ENCODE measurements around the gene PCDH12.

Gene PCDH12

DNA sequence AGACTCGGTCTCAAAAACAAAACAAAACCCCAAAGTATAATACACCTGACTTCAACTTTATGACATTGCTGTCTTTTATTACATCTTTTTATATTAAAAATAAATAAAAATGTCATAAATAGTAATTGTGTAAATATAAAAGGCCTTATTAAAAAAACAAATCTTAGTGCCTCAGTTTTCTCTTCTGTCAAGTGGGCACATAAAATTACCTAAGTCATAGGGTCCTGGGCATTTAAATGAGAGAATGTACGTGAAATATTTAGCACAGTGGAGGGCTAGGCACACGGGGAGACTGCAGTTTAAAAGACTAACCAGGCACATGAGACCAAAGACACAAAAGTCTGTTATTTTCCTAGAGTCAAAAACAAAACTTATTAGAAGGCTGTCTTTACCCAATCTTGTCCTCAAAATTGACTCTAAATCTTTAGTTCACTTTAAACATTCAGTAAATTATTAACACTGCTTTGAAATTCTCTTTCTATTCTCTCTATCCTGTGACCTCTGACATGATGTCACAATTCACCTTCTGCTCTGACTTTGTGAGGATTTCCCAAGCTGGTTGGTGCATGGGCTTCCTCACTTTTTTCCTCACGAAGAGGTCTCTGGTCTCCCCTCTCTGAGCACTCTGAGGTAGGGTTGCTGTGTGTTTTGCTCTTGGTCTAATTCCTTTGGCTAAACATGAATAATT, 8.4 kb upstream of the PCDH12 start:
- no peak for FAIRE-seq
- no peak for DNase-seq (ENCODE audit: low spot score)

GRCh38 chr5:141965071-141965470, 7.1 kb upstream of the PCDH12 start:
- DNase-seq (ENCODE audit: low spot score), result no peak
- no peak for FAIRE-seq

- no peak for DNase-seq (ENCODE audit: low spot score)
- no peak for FAIRE-seq
These were observed 5.7 kb upstream of the PCDH12 start for GRCh38 chr5:141963701-141964100.

GRCh38 chr5:141961466-141961865, 3.5 kb upstream of the PCDH12 start:
- DNase-seq (ENCODE audit: low spot score), result no peak
- FAIRE-seq, result no peak

- DNase-seq (ENCODE audit: low spot score) (peak; percentile 80), FAIRE-seq (no peak)
These were observed 2.7 kb upstream of the PCDH12 start for GRCh38 chr5:141960449-141961323.

DNA sequence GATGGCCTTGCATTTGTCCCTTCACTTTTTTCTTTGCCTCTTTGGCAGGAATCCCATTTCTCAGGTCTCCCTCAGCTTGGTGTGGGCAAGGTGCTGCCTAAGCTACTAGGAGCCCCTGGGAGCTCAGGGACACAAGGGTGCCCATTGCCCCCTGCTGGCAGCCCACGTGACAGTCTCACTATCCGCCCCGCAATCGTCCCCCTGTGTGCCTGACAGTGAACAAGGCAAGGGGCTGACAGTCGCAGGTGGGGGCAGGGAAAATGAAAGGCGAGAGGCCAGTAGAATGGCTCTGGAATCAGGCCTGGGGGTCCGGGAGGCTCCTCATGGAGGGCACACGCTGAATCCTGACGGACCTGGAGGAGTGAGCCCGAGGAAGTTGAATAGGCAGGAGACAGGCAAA, 2.0 kb upstream of the PCDH12 start:
- FAIRE-seq, result no peak
- no peak for DNase-seq (ENCODE audit: low spot score)

- DNase-seq (ENCODE audit: low spot score), result no peak
- no peak for FAIRE-seq
These were observed 657 bp upstream of the PCDH12 start for GRCh38 chr5:141958546-141959172.

DNA sequence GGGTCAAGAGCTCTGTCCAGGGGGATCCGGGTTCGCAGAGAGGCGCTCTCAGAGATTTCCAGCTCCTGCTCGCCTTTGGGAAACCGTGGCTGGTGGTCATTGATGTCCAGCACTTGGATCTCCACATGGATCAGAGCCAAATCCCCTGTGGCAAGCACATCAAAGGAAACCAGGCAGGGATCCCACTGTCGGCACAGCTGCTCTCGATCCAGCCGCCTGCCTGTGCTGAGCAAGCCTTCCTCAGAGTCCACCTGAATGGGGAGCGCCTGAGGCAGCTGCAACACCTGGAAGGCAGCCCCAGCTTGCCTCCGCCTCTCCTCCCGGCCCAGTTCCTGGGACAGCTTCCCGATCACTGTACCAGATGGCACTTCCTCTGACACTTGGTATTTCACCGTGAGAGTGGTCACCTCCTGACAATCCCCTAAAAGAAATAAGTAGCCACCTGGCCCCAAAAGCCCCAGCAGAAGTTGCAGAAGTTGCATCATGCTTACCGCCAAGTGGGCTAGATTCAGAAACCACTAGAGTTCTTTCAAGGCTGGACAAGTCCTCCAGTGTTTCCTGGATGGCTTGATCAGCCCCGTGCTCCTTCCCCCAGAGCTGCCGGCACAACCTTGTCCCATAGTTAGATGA, 520 bp downstream of the PCDH12 start:
- FAIRE-seq (no peak), DNase-seq (ENCODE audit: low spot score) (no peak)

DNA sequence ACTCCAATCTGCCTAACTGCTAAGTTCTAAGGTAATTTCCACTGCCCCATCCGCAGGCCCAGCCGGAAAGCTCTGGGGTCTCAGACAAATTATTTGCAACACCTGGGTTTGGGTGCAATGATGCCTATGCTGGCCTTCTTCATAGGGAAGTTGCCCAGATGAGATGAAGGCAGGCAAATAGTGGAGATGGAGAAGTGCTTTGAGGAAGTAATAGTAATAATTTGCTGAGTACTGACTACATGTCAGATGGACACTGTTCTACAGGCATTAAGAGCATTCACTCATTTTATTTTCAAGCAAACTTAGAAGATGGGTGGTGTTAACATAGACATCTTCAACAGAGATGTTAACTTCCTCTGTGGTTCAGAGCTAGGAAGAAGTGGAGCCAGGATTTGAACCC, 3.8 kb downstream of the PCDH12 start:
- no peak for FAIRE-seq
- no peak for DNase-seq (ENCODE audit: low spot score)

DNA sequence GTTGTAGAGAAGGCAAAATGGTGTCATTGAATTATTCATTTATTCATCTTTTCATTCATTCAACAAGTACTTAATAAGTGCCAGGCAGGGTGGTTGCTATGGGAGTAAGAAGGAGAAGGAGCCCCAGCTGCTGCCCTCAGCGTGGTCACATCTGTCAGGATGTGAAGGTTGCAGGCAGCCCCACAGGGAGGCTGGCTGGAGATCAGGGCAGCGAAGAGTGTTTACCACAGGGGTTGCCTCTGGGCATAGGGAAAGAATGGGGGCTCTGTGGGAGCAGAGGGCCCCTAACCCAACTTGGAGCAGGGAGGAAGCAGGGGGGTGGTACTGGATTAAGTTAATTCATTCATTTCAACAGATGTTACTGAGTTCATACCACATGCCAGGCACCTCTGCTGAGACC, 6.0 kb downstream of the PCDH12 start:
- FAIRE-seq (no peak), DNase-seq (ENCODE audit: low spot score) (no peak)

DNA sequence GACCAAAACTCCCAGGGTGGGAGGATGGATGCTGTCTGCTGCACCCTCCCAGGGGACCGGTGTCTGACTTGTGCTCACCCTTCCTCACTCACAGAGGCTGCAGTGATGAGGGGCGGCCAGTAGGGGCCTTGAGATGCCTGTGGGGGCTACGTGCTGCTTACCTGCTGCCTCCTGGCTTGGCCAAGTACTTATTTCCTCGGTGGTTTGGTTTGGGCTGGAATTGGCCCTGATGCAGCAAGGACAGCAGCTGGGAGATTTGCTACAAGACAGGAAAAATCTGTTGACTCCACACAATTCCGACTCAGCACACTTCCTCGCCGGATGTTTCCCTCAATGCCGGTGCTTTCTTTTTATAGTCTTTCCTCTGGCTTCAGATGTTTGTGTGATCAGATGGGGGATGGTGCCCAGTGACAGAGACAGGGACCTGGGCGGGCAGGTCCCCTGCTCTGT, 6.6 kb downstream of the PCDH12 start:
- FAIRE-seq (no peak), DNase-seq (ENCODE audit: low spot score) (peak; percentile 19)

- no peak for DNase-seq (ENCODE audit: low spot score)
- no peak for FAIRE-seq
These were observed 7.6 kb downstream of the PCDH12 start for GRCh38 chr5:141950207-141951005.

GRCh38 chr5:141949511-141949910, 8.5 kb downstream of the PCDH12 start:
- FAIRE-seq, result no peak
- DNase-seq (ENCODE audit: low spot score), result no peak

DNA sequence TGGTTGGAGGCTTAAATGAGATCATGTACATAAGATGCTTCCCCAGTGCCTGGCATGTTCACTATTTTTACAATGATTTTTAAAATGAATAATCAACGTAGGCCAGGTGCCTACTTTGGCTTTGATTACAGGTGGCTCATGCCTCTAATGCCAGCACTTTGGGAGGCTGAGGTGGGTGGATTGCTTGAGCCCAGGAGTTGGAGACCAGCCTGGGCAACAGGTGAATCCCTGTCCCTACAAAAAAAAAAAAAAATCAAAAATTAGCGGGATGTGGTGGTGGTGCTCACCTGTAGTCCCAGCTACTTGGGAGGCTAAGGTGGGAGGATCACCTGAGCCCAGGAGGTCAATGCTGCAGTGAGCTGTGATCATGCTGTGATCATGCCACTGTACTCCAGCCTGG, 9.2 kb downstream of the PCDH12 start:
- DNase-seq (ENCODE audit: low spot score) (no peak), FAIRE-seq (no peak)

GRCh38 chr5:141947316-141947715, 10.7 kb downstream of the PCDH12 start:
- DNase-seq (ENCODE audit: low spot score) (no peak), FAIRE-seq (no peak)

GRCh38 chr5:141945511-141946051, 12.4 kb downstream of the PCDH12 start:
- FAIRE-seq (no peak), DNase-seq (ENCODE audit: low spot score) (no peak)

DNA sequence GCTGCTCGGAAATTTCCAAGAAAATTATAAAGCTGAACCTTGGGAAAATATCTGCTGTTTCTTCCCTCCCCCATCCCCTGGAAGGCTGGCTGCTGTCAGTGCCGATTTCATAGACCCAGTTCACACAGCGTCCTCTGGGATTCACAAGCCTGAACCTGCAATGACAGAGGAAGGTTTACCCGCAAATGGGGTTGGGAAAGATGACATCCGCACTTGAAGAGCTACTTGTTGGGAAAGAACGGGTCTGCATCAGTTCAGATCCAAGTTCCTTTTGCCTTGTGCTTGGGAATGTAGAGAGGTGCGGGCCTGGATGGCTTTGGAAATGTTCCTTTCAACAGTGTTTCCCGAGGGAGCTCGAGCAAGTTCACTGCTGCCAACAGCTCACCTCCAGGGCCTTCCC, 13.9 kb downstream of the PCDH12 start:
- no peak for DNase-seq (ENCODE audit: low spot score)
- FAIRE-seq, result no peak

DNA sequence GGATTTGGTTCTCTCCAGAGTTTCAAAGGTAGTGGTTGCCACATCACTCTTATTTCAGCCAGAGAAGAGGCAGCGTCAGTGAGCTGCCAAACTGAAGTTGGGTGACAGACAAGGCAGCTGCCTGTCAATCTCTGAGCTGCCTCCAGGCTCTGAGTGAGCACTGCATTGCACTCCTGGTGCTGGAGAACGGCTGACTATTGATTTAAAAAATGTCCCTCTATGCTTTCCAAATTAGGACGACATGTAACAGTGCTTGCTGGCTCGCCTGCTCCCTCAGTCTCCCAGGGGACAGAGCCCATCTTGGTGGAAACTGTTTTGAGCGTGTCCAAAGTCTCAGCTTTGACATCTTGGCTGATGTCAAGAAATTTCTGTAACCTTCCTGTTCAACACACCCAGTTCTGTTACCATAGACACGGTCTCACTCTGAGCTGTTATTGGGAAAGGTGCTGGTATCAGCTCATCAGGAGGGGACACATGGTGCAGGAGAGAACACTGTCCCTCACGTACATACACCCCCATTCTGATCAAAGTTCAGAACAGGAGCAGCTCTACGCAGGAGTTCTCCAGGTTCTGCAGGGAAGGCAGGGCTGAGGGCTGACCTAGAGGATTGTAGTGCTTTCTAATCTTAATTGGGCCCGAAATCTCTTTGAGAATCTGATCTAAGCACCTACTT, 15.7 kb downstream of the PCDH12 start:
- DNase-seq (ENCODE audit: low spot score) (no peak), FAIRE-seq (no peak)

GRCh38 chr5:141941779-141942178, 16.2 kb downstream of the PCDH12 start:
- no peak for DNase-seq (ENCODE audit: low spot score)
- FAIRE-seq, result no peak

- peak; percentile 45 for DNase-seq (ENCODE audit: low spot score)
- FAIRE-seq, result no peak
These were observed 16.7 kb downstream of the PCDH12 start for GRCh38 chr5:141941307-141941706.
